CD8-positive, alpha-beta memory T cell (primary cell): Measurements from ENCODE around the gene SNTG2. TPM values are rescaled to one million over a fixed set of nuclear protein-coding genes. Genes with fewer than 3 reads are reported as not detected.
A peak's percentile ranks its signal among the peaks of the same experiment; 100 is the strongest.

Experiments used
- CTCF ChIA-PET: fragments of 350-600 bp; sonication (Branson Sonifier 250); formaldehyde crosslinking; loops from one replicate; lab custom pipeline; 2021; ENCODE audit warnings: antibody characterized with exemption; lab: Charles Lee
- POLR2A ChIA-PET: fragments of 350-600 bp; sonication (Branson Sonifier 250); formaldehyde crosslinking; loops from one replicate; lab custom pipeline; 2021; ENCODE audit warnings: antibody characterized with exemption; lab: Charles Lee
- DNase-seq, 5 donors: peaks; one replicate each; pipeline versions ENCODE4 v3.0.0 to v3.0.0-alpha.2; 2020 to 2022; ENCODE audit warnings: mixed read lengths in 1 of 5
- H3K27ac ChIP-seq: one replicate; pipeline ENCODE4 v1.7.0; 2013; ENCODE audit warnings: low read depth, mild to moderate bottlenecking, low read length, moderate library complexity
- H3K27me3 ChIP-seq: 2 replicates; pipeline ENCODE4 v1.7.0; 2013; ENCODE audit warnings: low read length, mild to moderate bottlenecking; ENCODE audit not compliant: insufficient read depth, poor library complexity, severe bottlenecking
- H3K36me3 ChIP-seq: 2 replicates; pipeline ENCODE4 v1.7.0; 2013; ENCODE audit warnings: mild to moderate bottlenecking, low read length, moderate library complexity; ENCODE audit not compliant: insufficient read depth
- H3K4me1 ChIP-seq: 2 replicates; pipeline ENCODE4 v1.7.0; 2013; ENCODE audit warnings: mild to moderate bottlenecking, low read length, moderate library complexity; ENCODE audit not compliant: insufficient read depth
- H3K4me3 ChIP-seq: 2 replicates; pipeline ENCODE4 v1.7.0; 2013; ENCODE audit warnings: mild to moderate bottlenecking, low read length
- H3K9me3 ChIP-seq: 2 replicates; pipeline ENCODE4 v1.7.0; 2013; ENCODE audit warnings: mild to moderate bottlenecking, low read length
- H3K27ac Mint-ChIP-seq, 8 donors: one replicate each; pipeline ENCODE4 v1.8.0; 2020 to 2021; ENCODE audit warnings: mixed read lengths in 8 of 8, mild to moderate bottlenecking in 6 of 8, inconsistent platforms in 3 of 8, moderate library complexity in 3 of 8
- H3K27me3 Mint-ChIP-seq, 2 donors: one replicate each; pipeline ENCODE4 v1.8.0; 2020 to 2021; ENCODE audit warnings: mixed read lengths in 2 of 2, mild to moderate bottlenecking in 1 of 2, moderate library complexity in 1 of 2
- H3K36me3 Mint-ChIP-seq, 3 donors: one replicate each; pipeline ENCODE4 v1.8.0; 2020 to 2021; ENCODE audit warnings: mixed read lengths in 3 of 3, inconsistent platforms in 1 of 3, mild to moderate bottlenecking in 1 of 3
- H3K4me1 Mint-ChIP-seq, 3 donors: one replicate each; pipeline ENCODE4 v1.8.0; 2020 to 2021; ENCODE audit warnings: mixed read lengths in 3 of 3, inconsistent platforms in 1 of 3, mild to moderate bottlenecking in 1 of 3
- H3K4me3 Mint-ChIP-seq, 7 donors: one replicate each; pipeline ENCODE4 v1.8.0; 2020 to 2021; ENCODE audit warnings: mixed read lengths in 7 of 7, mild to moderate bottlenecking in 6 of 7, moderate library complexity in 4 of 7, inconsistent platforms in 2 of 7
- H3K9me3 Mint-ChIP-seq, 5 donors: one replicate each; pipeline ENCODE4 v1.8.0; 2020 to 2022; ENCODE audit warnings: mixed read lengths in 5 of 5, mild to moderate bottlenecking in 3 of 5, moderate library complexity in 2 of 5, inconsistent platforms in 1 of 5
- polyA plus RNA-seq: library from polyadenylated mRNA; unstranded; fragments of 300-500 nt; fragmentation: Illumina TruSeq; gene quantifications from one replicate; pipeline ENCODE4 v1.2.3, GENCODE V29; 2021
- total RNA-seq, 2 experiments: library from RNA; stranded (reverse); gene quantifications; one replicate each; pipeline ENCODE4 v1.2.3, GENCODE V29; 2021

SNTG2 gene
- total and polyA plus RNA-seq, 3 experiments from 2014 or later: 0.30 to 1.7 (median 1.3) TPM

- no peak for DNase-seq
- H3K27ac ChIP-seq: no peak overlapping the region
- H3K4me1 ChIP-seq: no peaks in the 10 kb centered on the region
- no peak overlapping the region for H3K4me3 ChIP-seq
- peaks cover 4 to 20% (median 6%) of the 10 kb centered on the region in 3 donors for H3K4me1 Mint-ChIP-seq
- no peaks in the 10 kb centered on the region for H3K9me3 ChIP-seq
- no peaks in the 10 kb centered on the region for H3K36me3 Mint-ChIP-seq
- H3K27me3 ChIP-seq: no peaks in the 10 kb centered on the region
- no peaks in the 10 kb centered on the region for H3K36me3 ChIP-seq
- H3K9me3 Mint-ChIP-seq: no peaks in the 10 kb centered on the region
- H3K4me3 Mint-ChIP-seq: no peak overlapping the region
- H3K27ac Mint-ChIP-seq: peak overlapping the region in 1 of 8 donors; percentile 27
- H3K27me3 Mint-ChIP-seq: peaks cover 0 to 10% of the 10 kb centered on the region in 2 donors
- ChIA-PET POLR2A (no interaction called here), CTCF (no interaction called here)
Measured at GRCh38 chr2:1137264-1137663, 186.6 kb downstream of the SNTG2 start.

DNA sequence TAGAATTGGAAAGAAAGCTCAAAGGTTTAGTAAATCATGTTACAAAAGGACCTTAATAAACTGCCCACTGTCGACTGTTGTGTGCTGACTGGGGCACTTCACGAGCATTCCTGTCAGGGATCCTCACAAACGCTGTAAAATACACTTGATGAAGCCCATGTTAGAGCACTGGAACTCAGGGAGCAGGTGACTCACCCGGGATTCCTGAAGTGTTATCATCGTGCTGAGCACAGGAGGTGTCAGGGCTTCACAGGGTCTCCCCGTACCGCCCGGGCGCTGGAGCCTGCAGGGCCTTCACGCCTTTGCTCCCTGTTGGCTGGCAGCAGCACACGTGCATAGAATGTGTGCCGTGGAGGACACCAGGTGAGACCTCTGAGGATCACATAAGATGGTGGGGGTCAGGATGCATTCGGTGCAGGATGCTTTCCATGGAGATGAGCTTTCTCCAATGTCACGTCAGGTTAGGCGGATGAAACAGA is 187.3 kb downstream of the SNTG2 start:
- Mint-ChIP-seq H3K4me1 (peaks cover 4 to 14% (median 6%) of the 10 kb centered on the region in 3 donors), H3K36me3 (no peaks in the 10 kb centered on the region), H3K9me3 (peaks cover 0 to 2% (median 0%) of the 10 kb centered on the region in 5 donors), H3K27ac (no peak overlapping the region), H3K27me3 (peaks cover 0 to 7% of the 10 kb centered on the region in 2 donors), H3K4me3 (no peak overlapping the region)
- CTCF ChIA-PET: no interaction called here
- no peaks in the 10 kb centered on the region for H3K9me3 ChIP-seq
- H3K36me3 ChIP-seq: no peaks in the 10 kb centered on the region
- no peaks in the 10 kb centered on the region for H3K4me1 ChIP-seq
- POLR2A ChIA-PET: no interaction called here
- no peak overlapping the region for H3K4me3 ChIP-seq
- no peak for DNase-seq
- H3K27ac ChIP-seq: no peak overlapping the region
- H3K27me3 ChIP-seq: no peaks in the 10 kb centered on the region

- ChIA-PET POLR2A (no interaction called here), CTCF (interaction anchor here (0.6 to 1.5 kb wide), 7 partner anchors 9 to 467 kb away, joined by 3 to 6 read pairs (median 3); no protein-coding TSS in a partner anchor)
- Histone ChIP-seq H3K9me3 (no peaks in the 10 kb centered on the region), H3K4me1 (no peaks in the 10 kb centered on the region), H3K27me3 (no peaks in the 10 kb centered on the region), H3K4me3 (no peak overlapping the region), H3K27ac (no peak overlapping the region), H3K36me3 (no peaks in the 10 kb centered on the region)
- H3K4me1 Mint-ChIP-seq: peaks cover 0 to 9% (median 0%) of the 10 kb centered on the region in 3 donors
- DNase-seq: peak in 3 of 5 donors; percentile 21 to 54 (median 52)
- H3K9me3 Mint-ChIP-seq: peaks cover 0 to 3% (median 2%) of the 10 kb centered on the region in 5 donors
- no peak overlapping the region for H3K27ac Mint-ChIP-seq
- H3K27me3 Mint-ChIP-seq: peaks cover 0 to 5% of the 10 kb centered on the region in 2 donors
- no peak overlapping the region for H3K4me3 Mint-ChIP-seq
- no peaks in the 10 kb centered on the region for H3K36me3 Mint-ChIP-seq
Measured at GRCh38 chr2:1140389-1141003, 189.8 kb downstream of the SNTG2 start.

- peaks cover 0 to 5% of the 10 kb centered on the region in 2 donors for H3K27me3 Mint-ChIP-seq
- ChIA-PET POLR2A (no interaction called here), CTCF (interaction anchor here (0.9 to 1.5 kb wide), 2 partner anchors 8 to 18 kb away, joined by 4 to 6 read pairs; no protein-coding TSS in a partner anchor)
- no peak for DNase-seq
- H3K4me1 ChIP-seq: no peaks in the 10 kb centered on the region
- no peak overlapping the region for H3K4me3 ChIP-seq
- H3K27ac ChIP-seq: no peak overlapping the region
- no peaks in the 10 kb centered on the region for H3K36me3 ChIP-seq
- no peaks in the 10 kb centered on the region for H3K36me3 Mint-ChIP-seq
- H3K27me3 ChIP-seq: no peaks in the 10 kb centered on the region
- H3K9me3 ChIP-seq: no peaks in the 10 kb centered on the region
- H3K4me1 Mint-ChIP-seq: peaks cover 0 to 8% (median 0%) of the 10 kb centered on the region in 3 donors
- no peak overlapping the region for H3K27ac Mint-ChIP-seq
- no peak overlapping the region for H3K4me3 Mint-ChIP-seq
- peaks cover 0 to 3% (median 2%) of the 10 kb centered on the region in 5 donors for H3K9me3 Mint-ChIP-seq
Measured at GRCh38 chr2:1141079-1141478, 190.4 kb downstream of the SNTG2 start.

DNA sequence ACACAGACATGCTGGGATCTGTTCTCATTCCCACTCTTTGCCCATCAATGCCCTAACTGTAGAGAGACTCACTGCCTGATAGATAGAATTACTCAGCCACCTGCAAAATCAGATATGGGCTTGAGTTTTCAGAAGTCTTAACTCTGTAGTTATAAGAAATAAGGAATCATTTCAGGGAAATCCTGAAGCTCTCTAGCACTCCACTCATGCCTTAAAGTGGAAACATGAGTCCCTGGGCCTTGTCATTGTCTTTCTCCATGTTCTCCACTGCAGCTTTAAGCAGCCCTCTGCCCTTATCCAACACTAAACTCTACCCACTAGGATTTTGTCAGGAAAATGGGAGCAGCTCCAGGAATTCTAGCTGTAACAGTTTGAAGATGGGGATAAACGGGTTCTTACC is 192.5 kb downstream of the SNTG2 start:
- Mint-ChIP-seq H3K27me3 (peaks cover 0 to 5% of the 10 kb centered on the region in 2 donors), H3K36me3 (no peaks in the 10 kb centered on the region), H3K27ac (no peak overlapping the region), H3K4me1 (peaks cover 0 to 6% (median 0%) of the 10 kb centered on the region in 3 donors), H3K4me3 (no peak overlapping the region), H3K9me3 (peaks cover 0 to 3% (median 2%) of the 10 kb centered on the region in 5 donors)
- no peaks in the 10 kb centered on the region for H3K36me3 ChIP-seq
- no peaks in the 10 kb centered on the region for H3K27me3 ChIP-seq
- H3K4me3 ChIP-seq: no peak overlapping the region
- H3K9me3 ChIP-seq: no peaks in the 10 kb centered on the region
- POLR2A ChIA-PET: no interaction called here
- H3K4me1 ChIP-seq: no peaks in the 10 kb centered on the region
- CTCF ChIA-PET: no interaction called here
- no peak overlapping the region for H3K27ac ChIP-seq
- no peak for DNase-seq

DNA sequence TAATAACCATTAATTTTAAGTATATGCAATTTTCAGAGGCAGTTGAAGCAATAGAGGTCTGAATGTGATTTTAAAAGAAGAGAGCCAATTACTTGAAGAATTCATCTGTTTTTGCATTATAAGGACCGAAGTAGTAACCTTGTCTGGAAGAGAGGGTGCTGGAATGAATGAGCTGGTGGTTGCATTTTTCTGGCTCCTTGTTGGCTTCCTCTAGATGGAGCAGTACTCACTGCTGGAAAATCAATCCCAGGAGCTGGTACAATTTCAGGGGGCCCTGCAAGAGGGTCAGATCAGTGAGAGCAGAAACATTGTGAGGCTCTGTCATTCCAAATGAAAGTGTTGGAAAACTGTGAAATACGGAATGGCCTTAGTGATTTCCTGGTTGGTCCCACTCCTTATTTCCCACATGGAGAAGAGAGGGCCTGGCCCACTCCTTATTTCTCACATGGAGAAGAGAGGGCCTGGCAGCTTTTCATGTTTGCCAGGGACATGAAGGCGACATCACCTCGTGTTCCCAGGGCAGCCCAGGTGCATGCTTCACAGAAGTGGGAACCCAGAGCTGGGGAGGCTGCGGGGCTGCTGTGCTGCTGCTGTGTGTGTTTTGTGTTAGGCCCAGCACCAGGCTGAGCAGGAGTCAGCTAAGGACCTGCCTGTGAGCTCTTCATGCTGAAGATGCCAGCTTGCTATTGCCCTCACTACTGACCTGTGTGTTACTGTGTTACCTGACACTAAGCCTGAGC is 197.4 kb downstream of the SNTG2 start:
- H3K27ac ChIP-seq: no peak overlapping the region
- no peaks in the 10 kb centered on the region for H3K4me1 ChIP-seq
- H3K4me1 Mint-ChIP-seq: no peaks in the 10 kb centered on the region
- H3K9me3 ChIP-seq: no peaks in the 10 kb centered on the region
- H3K27me3 Mint-ChIP-seq: peaks cover 0 to 3% of the 10 kb centered on the region in 2 donors
- ChIA-PET POLR2A (no interaction called here), CTCF (no interaction called here)
- no peaks in the 10 kb centered on the region for H3K36me3 Mint-ChIP-seq
- no peak for DNase-seq
- H3K9me3 Mint-ChIP-seq: peaks cover 0 to 3% (median 0%) of the 10 kb centered on the region in 5 donors
- no peaks in the 10 kb centered on the region for H3K36me3 ChIP-seq
- no peak overlapping the region for H3K4me3 ChIP-seq
- H3K4me3 Mint-ChIP-seq: no peak overlapping the region
- no peak overlapping the region for H3K27ac Mint-ChIP-seq
- H3K27me3 ChIP-seq: no peaks in the 10 kb centered on the region

GRCh38 chr2:1150724-1151511 is 200.3 kb downstream of the SNTG2 start:
- H3K9me3 ChIP-seq: no peaks in the 10 kb centered on the region
- no peaks in the 10 kb centered on the region for H3K4me1 Mint-ChIP-seq
- no peak overlapping the region for H3K4me3 Mint-ChIP-seq
- no peak overlapping the region for H3K4me3 ChIP-seq
- ChIA-PET POLR2A (no interaction called here), CTCF (no interaction called here)
- no peaks in the 10 kb centered on the region for H3K27me3 ChIP-seq
- no peak for DNase-seq
- H3K9me3 Mint-ChIP-seq: no peaks in the 10 kb centered on the region
- peaks cover 7% of the 10 kb centered on the region for H3K4me1 ChIP-seq
- no peak overlapping the region for H3K27ac ChIP-seq
- no peaks in the 10 kb centered on the region for H3K27me3 Mint-ChIP-seq
- H3K27ac Mint-ChIP-seq: no peak overlapping the region
- H3K36me3 ChIP-seq: no peaks in the 10 kb centered on the region
- H3K36me3 Mint-ChIP-seq: no peaks in the 10 kb centered on the region
